GM18909 (cell line): ENCODE data around the gene ABLIM2.

Experiments used
- ATAC-seq: cut with Tn5 transposase; IDR thresholded peaks from one replicate; pipeline ENCODE4 v1.9.1; 2021; ENCODE audit warnings: mild to moderate bottlenecking; ENCODE audit not compliant: unreplicated experiment, poor library complexity

Gene ABLIM2

GRCh38 chr4:8013976-8014726 lies 144.5 kb downstream of the ABLIM2 start:
- no peak for ATAC-seq

- ATAC-seq = no peak
Measured at GRCh38 chr4:8012517-8012916, 146.1 kb downstream of the ABLIM2 start.

- ATAC-seq = no peak
Measured at GRCh38 chr4:8010618-8011017, 148.0 kb downstream of the ABLIM2 start.

DNA sequence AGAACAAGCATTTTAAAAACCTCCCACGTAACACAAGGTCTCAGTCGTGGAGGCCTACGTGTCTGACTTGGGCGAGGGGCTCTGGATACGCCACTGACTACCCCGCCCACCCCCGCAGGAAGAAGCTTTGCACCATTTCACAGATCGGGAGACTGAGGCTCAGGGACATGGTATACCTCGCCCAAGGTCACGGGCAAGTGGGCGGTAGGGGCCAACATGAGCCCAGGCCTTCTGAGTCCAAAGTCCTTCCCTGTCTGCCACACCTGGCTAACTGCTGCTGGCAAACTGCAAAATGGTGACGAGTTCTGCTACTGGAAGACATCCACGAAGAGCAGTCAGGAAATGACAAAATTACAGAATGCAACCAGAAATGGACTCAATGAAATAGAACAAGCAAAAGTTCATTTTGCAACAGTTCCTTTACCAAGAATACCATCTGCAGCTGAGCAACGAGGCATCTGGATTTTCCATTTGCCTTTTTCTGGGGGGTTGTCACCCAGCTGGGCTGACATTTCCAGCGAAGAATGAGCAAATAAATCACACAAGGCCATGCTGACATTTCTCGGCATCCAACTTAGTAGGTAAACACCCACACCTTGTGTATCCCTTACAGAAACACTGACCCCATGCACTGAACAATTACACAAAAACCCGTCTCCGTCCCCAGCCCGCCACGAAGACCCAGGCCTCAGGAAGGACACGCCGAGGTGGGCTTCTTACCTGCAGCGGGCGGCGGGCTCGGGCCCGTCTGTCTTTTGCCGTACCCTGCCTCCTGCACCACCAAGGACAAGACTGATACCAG lies 148.7 kb downstream of the ABLIM2 start:
- ATAC-seq = no peak

GRCh38 chr4:8009097-8009496 lies 149.5 kb downstream of the ABLIM2 start:
- ATAC-seq = no peak

- ATAC-seq = no peak
Measured at GRCh38 chr4:8008391-8008790, 150.2 kb downstream of the ABLIM2 start.

- ATAC-seq = no peak
Measured at GRCh38 chr4:8007581-8007980, 151.0 kb downstream of the ABLIM2 start.

DNA sequence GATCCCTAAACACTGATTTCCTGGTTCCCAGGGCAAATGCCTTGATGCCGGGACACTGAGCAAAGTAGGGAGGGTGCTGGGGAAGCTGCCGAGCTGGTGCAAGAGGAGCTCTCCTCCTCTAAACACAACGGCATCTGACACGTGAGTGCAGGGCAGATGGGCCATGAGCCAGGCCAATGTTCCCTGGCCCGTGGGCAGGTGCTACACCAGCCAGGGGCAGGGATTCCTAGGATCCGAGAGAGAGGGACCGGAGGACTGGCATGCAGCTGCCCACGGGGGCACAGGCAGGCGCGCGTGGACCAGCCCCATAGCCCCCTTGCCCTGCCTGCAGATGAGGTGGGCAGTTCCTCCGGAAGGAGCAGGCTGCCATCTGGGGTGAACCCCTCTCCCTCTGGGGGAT lies 152.1 kb downstream of the ABLIM2 start:
- no peak for ATAC-seq

GRCh38 chr4:8005814-8006215 lies 152.8 kb downstream of the ABLIM2 start:
- ATAC-seq = no peak

DNA sequence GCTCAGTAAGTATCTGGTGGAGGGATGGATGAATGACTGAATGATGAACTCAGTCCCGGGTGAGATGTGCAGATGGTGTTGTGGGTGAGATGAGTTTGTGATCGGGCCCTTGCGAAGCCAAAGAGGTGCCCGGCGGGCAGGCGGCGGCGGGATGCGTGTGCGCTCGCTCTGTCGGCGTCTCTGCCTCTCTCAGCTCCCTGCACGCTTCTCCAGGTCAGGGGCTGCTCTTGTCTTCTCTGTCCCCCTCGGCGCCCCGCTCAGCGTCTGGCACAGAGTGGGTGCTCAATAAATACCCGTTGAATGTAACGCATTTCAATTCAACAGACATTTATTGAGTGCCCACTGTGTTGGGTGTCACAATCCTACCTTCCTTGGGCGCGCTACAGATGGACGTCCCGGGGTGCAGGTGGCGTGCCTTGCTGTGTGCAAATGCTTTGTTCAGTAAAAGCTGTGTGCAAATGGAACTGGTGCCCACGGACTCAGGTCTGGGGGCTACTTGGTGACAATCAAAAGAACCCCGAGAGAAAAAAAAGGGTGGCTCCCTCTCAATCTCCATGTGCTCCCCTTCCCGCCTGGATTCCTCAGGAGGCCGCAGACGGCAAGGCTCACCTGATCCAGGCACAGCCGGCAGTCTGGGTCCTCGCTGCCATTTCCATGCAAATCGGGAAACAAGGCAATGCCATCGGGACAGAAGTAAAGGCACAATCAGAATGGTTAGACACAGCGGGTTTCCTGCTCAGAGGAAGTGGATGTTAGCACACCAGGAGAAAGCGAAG lies 153.4 kb downstream of the ABLIM2 start:
- ATAC-seq = no peak

GRCh38 chr4:8004066-8004465 lies 154.5 kb downstream of the ABLIM2 start:
- no peak for ATAC-seq

DNA sequence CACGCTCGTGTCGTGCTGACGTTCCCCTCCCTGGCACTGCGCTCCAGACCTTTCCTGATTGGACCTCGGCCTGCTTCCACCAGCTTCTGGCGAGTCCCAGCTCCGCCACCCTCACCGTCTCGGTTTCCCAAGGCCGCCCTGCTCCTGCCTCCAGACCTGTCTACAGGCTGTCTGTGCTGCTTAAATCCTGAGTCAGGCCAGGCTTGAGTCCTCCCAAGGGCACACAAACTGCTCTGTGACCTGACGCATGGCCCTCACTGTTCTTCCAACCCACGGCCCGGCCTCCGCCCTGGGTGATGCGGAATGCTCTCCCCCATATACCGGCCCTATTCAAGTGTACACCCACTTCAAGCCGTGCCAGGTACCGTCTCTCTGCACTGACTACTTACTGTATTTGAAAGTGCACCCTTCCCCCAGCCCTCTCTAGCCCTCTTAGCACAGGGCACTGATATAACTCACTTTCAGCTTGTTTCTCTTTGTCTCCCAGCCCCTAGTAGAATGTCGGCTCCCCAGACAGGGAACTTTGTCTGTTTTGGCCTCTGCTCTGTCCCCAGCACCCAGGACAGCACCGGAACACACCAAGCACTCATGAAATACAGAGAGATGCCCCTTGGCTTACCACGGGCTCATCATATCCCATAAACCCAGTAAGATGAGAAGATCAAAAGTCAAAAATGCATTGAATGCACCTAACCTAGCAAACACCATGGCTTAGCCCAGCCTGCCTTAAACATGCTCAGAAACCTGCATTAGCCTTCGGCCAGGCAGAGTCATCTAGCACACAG lies 155.9 kb downstream of the ABLIM2 start:
- no peak for ATAC-seq

DNA sequence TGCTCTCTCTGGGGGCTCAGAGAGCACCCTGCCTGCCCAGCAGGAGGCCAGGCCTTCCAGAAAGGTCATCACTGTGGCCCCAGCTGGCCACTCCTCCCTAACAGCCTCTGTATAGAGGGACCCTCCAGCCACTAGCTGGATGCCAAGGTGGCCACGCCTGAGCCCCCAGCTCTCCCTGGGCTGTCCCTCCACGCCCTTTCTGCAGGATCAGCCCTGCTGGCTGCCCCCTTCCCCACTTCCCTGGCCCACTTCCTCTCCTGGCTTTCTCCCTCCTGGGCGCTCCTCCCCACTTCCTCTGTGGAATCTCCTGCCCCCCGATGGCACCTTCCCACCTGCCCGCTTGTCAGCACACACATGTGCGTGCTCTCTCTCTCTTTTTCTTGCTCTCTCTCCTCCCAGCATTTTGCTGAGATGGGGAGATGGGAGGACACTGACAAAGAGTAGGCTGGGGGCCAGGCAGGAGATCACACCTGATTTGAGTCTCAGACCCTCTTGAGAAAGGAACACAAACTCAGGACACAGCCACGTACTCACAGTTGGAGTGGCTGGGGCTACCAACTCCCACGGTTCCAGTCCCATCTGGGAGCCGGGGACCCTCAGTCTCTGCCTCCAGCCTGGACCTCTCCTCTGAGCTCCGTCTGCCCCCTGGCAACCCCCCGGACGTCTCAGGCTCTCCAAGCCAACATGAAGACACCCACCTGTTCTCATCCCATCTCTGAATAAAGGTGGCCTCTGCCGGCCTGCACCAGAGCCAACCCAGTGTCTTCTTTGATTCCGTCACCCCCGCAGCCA lies 156.9 kb downstream of the ABLIM2 start:
- no peak for ATAC-seq

GRCh38 chr4:8000721-8001491 lies 157.7 kb downstream of the ABLIM2 start:
- no peak for ATAC-seq

DNA sequence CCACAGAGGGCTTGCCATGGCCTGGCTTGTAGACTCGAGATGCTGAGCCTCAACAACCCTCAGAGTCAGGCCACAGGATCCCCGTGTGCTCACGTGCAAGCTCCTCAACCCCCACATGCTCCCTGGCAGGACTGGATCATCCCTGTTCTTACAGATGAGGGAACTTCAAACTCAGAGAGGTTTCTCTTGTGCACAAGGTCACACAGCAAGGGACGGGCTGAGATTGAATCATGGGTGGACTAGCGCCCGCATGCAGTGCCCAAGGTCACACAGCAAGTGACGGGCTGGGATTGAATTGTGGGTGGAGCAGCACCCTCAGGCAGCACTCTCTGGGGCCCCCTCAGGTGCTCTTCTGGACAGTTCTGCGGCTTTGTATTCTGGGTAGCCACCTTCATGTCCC lies 158.4 kb downstream of the ABLIM2 start:
- no peak for ATAC-seq

DNA sequence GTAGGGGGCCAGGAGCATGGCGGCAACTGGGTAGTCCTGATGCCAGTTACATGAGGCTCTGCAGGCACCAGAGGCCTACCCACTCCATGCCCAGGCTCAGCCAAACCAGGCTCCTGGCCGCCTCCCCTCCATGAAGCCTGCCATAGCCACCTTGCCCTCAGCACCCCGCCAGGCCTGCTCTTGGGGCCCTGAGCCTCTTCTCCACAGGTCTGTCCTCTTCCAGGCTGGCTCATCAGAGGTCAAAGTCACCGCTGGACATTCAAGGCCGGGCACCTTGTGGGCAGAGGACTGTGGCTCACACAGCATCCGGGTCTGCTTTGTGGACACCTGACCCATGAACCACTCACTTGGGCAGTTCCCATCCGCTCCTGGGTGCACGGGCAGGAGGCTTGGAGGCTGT lies 158.9 kb downstream of the ABLIM2 start:
- ATAC-seq = no peak

GRCh38 chr4:7999279-7999678 lies 159.3 kb downstream of the ABLIM2 start:
- no peak for ATAC-seq

GRCh38 chr4:7998447-7998846 lies 160.2 kb downstream of the ABLIM2 start:
- ATAC-seq = no peak

DNA sequence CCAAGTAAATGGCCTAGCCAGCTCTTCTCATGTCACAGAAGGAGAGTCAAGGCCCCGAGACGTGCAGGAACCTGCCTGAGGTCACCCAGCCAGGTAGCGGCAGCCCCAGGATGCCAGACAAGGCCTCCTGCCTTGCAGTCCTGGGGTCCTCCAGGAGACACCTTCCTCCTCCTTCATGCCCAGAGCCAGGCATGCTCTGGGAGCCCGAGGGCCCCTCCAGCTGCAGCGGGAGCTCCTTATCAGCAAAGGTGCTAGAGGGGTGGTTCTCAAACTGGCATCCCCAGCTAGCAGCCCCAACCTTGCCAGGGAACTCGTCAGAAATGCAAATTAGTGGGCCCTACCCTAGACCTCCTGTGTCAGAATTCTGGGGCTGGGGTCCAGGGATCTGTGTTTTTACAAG lies 162.7 kb downstream of the ABLIM2 start:
- no peak for ATAC-seq
